ENCODE measurements around the gene TMEM128. TPM values are rescaled to one million over a fixed set of nuclear protein-coding genes. Genes with fewer than 3 reads are reported as not detected.

TMEM128 gene
- polyA plus RNA-seq, 1 donor (not counting 4 experiments of a cell fraction or from before 2014, with no cell fraction given) = 32.7 TPM

DNA sequence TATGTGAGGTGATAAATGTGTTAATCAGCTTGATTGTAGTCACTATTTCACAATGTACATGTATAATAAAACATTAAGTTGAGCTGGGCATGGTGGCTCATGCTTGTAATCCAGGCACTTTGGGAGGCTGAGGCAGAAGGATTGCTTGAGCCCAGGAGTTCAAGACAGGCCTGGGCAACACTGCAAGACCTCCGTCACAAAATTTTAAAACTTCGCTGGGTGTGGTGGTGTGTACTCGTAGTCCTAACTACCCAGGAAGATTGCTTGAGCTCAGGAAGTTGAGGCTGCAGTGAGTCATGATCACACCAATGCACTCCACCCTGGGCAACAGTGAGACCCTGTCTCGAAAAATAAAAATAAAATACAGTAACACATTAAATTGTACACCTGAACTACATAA is 21.8 kb upstream of the TMEM128 start:
- dilution Hi-C loops (cut with MboI; ENCODE audit: extremely low pct_ligation_motif_present, low sequenced_read_pairs) = no loop called here
- peaks cover 18% of the 10 kb centered on the region for H3K4me1 ChIP-seq (ENCODE audit: control insufficient read depth, extremely low read depth, insufficient read depth, low read length)
- no peaks in the 10 kb centered on the region for H4K20me1 ChIP-seq (ENCODE audit: control insufficient read depth, extremely low read depth, insufficient read depth, low read length)
- H3K36me3 ChIP-seq (ENCODE audit: control insufficient read depth in 2 of 2, extremely low read depth in 1 of 2, insufficient read depth in 2 of 2, low read length in 2 of 2) = peaks cover 14 to 28% of the 10 kb centered on the region in 2 experiments
- FAIRE-seq (peak; percentile 61), DNase-seq (ENCODE audit: low read depth, low spot score) (peak; percentile 53)
- H3K9me3 ChIP-seq (ENCODE audit: control insufficient read depth, low read depth, low read length) = no peaks in the 10 kb centered on the region
- no peaks in the 10 kb centered on the region for H3K79me2 ChIP-seq (ENCODE audit: control insufficient read depth, insufficient read depth, low read length)
- H3K4me3 ChIP-seq (ENCODE audit: control insufficient read depth in 2 of 3, extremely low read depth in 1 of 3, insufficient read depth in 2 of 3, low read depth in 1 of 3, low read length in 3 of 3) = no peak overlapping the region
- peak overlapping the region; percentile 82 for H3K27ac ChIP-seq (ENCODE audit: control insufficient read depth, insufficient read depth, low read length)
- peak overlapping the region; percentile 59 for H3K9ac ChIP-seq (ENCODE audit: control insufficient read depth, extremely low read depth, insufficient read depth, low read length)
- no peaks in the 10 kb centered on the region for H3K9me1 ChIP-seq (ENCODE audit: control insufficient read depth, extremely low read depth, insufficient read depth, low read length)
- H3K27me3 ChIP-seq (ENCODE audit: control insufficient read depth, extremely low read depth, insufficient read depth, low read length) = no peaks in the 10 kb centered on the region
- TF ChIP-seq EZH2 (IDR thresholded peaks at IDR 0.05; ENCODE audit: low read length) = no peak
- TF ChIP-seq CTCF (optimal IDR thresholded peaks at IDR 0.05 in 1 of 3, IDR thresholded peaks at IDR 0.05 in 1 of 3, conservative IDR thresholded peaks at IDR 0.05 in 1 of 3; ENCODE audit: extremely low read depth in 1 of 3, insufficient read depth in 2 of 3, low read length in 3 of 3) = no peak
- peak overlapping the region; percentile 42 for H3K4me2 ChIP-seq (ENCODE audit: control insufficient read depth, extremely low read depth, insufficient read depth, low read depth, low read length)
- no peak overlapping the region for H2AFZ ChIP-seq (ENCODE audit: control insufficient read depth, low read length)

GRCh38 chr4:4269331-4269731 is 21.3 kb upstream of the TMEM128 start:
- H3K79me2 ChIP-seq (ENCODE audit: control insufficient read depth, insufficient read depth, low read length) = no peaks in the 10 kb centered on the region
- FAIRE-seq (no peak), DNase-seq (ENCODE audit: low read depth, low spot score) (no peak)
- H3K27me3 ChIP-seq (ENCODE audit: control insufficient read depth, extremely low read depth, insufficient read depth, low read length) = no peaks in the 10 kb centered on the region
- TF ChIP-seq CTCF (optimal IDR thresholded peaks at IDR 0.05 in 1 of 3, IDR thresholded peaks at IDR 0.05 in 1 of 3, conservative IDR thresholded peaks at IDR 0.05 in 1 of 3; ENCODE audit: extremely low read depth in 1 of 3, insufficient read depth in 2 of 3, low read length in 3 of 3) = no peak
- TF ChIP-seq EZH2 (IDR thresholded peaks at IDR 0.05; ENCODE audit: low read length) = no peak
- H4K20me1 ChIP-seq (ENCODE audit: control insufficient read depth, extremely low read depth, insufficient read depth, low read length) = no peaks in the 10 kb centered on the region
- H3K9me3 ChIP-seq (ENCODE audit: control insufficient read depth, low read depth, low read length) = no peaks in the 10 kb centered on the region
- peaks cover 14 to 24% of the 10 kb centered on the region in 2 experiments for H3K36me3 ChIP-seq (ENCODE audit: control insufficient read depth in 2 of 2, extremely low read depth in 1 of 2, insufficient read depth in 2 of 2, low read length in 2 of 2)
- peak overlapping the region; percentile 59 for H3K9ac ChIP-seq (ENCODE audit: control insufficient read depth, extremely low read depth, insufficient read depth, low read length)
- dilution Hi-C loops (cut with MboI; ENCODE audit: extremely low pct_ligation_motif_present, low sequenced_read_pairs) = no loop called here
- H3K4me2 ChIP-seq (ENCODE audit: control insufficient read depth, extremely low read depth, insufficient read depth, low read depth, low read length) = peak overlapping the region; percentile 42
- peaks cover 18% of the 10 kb centered on the region for H3K4me1 ChIP-seq (ENCODE audit: control insufficient read depth, extremely low read depth, insufficient read depth, low read length)
- no peak overlapping the region for H3K4me3 ChIP-seq (ENCODE audit: control insufficient read depth in 2 of 3, extremely low read depth in 1 of 3, insufficient read depth in 2 of 3, low read depth in 1 of 3, low read length in 3 of 3)
- no peaks in the 10 kb centered on the region for H3K9me1 ChIP-seq (ENCODE audit: control insufficient read depth, extremely low read depth, insufficient read depth, low read length)
- no peak overlapping the region for H2AFZ ChIP-seq (ENCODE audit: control insufficient read depth, low read length)
- H3K27ac ChIP-seq (ENCODE audit: control insufficient read depth, insufficient read depth, low read length) = peak overlapping the region; percentile 82

Data from keratinocyte (primary cell).